ENCODE data around the gene LSP1. TPM values are rescaled to one million over a fixed set of nuclear protein-coding genes. Genes with fewer than 3 reads are reported as not detected.
"Not testable (repeated sequence)": the region's sequence is repeated elsewhere in the genome, so short reads cannot be mapped to it uniquely, and the experiment has no call there.

Gene LSP1
- total RNA-seq, 1 donor from 2014 or later = 303 TPM

DNA sequence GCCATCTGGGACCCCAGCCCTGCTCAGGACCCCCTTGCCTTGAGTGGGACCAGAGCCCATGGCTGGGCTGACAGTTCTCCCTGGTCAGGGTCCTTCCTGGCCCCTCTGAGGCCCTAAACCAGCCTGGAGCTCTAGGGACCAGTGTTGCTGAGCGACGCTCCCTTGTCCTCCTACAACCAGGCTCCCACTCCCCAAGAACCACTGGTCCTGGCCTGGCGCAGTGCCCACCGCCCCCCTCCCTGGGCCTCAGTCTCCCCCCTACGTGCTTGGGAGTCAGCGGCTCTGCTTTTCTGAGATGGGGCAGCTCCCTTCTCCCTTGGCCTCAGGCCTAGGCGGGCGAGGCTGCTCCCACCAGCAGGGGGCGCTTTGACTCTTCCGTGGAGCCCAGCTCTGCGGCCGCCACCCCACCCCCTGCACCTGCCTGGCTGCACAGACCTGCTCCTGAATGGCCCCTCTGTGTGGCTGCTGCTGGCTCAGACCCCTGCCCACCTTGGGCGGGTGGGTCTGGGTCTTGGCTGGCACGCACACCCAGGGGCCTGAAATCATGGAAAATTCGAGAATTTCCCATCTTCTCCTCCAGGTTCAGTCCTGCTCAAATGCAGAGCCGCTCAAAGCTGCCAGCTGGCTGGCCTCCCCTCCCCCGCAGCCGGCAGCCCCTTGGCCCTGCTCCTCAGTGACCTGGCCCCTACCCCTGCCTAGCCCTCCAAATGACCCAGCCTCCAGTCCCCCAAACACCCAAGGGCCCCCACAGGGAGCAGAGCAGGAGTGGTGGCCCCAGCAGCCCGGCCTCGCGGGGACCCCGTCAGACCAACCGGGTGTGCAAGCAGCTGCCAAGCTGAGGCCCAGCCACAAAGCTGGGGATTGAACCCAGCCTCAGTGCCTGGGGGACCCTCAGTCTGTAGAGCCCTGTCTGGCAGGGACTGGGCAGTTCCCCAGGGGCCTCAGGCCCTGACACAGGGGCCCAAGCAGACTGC, 29.7 kb downstream of the LSP1 start:
- peaks cover 5% of the 10 kb centered on the region for H3K4me1 Mint-ChIP-seq
- intact Hi-C loops (cut with micrococcal nuclease) = loop anchor here (5.0 kb wide), 2 partner anchors 35 to 270 kb away; partner anchors contain the start of gene TNNT3
- H3K36me3 Mint-ChIP-seq (ENCODE audit: low read depth) = peaks cover 8% of the 10 kb centered on the region
- H3K4me3 Mint-ChIP-seq = no peak overlapping the region
- DNase-seq = peak; percentile 92
- no peaks in the 10 kb centered on the region for H3K9me3 Mint-ChIP-seq
- H3K27me3 Mint-ChIP-seq = no peaks in the 10 kb centered on the region
- H3K27ac Mint-ChIP-seq = no peak overlapping the region

DNA sequence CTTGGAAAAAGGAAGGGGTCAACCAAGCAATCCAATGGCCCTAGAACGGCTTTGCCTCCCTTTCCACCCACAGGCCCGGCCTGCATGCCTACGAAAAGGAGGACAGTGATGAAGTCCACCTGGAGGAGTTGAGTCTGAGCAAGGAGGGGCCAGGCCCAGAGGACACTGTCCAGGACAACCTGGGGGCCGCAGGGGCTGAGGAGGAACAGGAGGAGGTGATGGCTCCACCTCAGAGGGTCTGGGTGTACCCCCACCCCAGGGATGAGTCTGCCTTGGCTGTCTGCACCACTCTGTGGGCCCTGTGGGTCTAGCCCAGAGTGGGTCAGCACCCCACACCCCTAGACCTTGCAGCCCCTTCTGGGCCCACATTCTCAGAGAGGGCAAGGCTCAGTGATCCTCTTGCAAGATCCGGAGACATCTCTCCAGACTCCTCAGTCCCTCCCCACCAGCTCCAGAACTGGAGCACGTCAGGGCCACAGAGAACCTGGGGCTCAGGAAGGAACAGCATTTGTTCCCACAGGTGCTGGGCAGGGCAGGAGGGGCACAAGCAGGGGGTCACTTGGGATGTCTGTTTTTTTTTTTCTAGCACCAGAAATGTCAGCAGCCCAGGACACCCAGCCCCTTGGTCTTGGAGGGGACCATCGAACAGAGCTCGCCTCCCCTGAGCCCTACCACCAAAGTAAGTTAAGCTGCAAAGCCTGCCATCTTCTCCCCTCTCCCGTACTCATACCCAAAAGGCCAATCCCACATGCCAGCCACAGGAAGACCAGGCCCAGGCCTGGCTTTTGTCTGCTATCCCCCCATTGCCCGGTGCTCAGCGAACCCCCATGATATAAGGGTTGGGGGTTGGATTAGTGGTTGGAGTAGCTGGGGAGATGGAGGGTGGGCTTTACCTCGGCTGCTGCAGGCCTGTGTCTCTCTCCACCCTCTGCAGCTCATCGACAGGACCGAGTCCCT, 30.7 kb downstream of the LSP1 start:
- Mint-ChIP-seq H3K9me3 (no peaks in the 10 kb centered on the region), H3K4me3 (no peak overlapping the region), H3K4me1 (peaks cover 15% of the 10 kb centered on the region), H3K27me3 (no peaks in the 10 kb centered on the region), H3K36me3 (ENCODE audit: low read depth) (peaks cover 15% of the 10 kb centered on the region), H3K27ac (no peak overlapping the region)
- intact Hi-C loops (cut with micrococcal nuclease) = loop anchor here (5.0 kb wide), 2 partner anchors 34 to 269 kb away; partner anchors contain the start of gene TNNT3
- no peak for DNase-seq

DNA sequence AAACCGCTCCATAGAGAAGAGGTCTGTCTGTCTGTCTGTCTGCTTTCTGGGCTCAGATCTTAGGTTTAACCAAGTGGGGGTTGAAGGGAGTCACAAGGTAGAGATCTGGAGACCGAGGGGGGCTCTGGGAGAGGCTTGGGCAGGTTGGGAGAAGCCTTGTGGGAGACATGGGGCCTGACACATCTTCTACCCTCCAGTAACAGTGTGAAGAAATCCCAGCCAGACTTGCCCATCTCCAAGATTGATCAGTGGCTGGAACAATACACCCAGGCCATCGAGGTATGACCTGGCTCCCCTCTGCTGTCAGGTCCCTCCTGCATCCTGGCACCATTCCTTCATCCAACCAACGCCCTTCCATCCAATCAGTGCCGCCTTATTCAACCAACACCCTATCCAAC, 31.4 kb downstream of the LSP1 start:
- Mint-ChIP-seq H3K4me1 (peaks cover 19% of the 10 kb centered on the region), H3K27ac (no peak overlapping the region), H3K27me3 (no peaks in the 10 kb centered on the region), H3K4me3 (no peak overlapping the region), H3K9me3 (no peaks in the 10 kb centered on the region), H3K36me3 (ENCODE audit: low read depth) (peaks cover 19% of the 10 kb centered on the region)
- intact Hi-C loops (cut with micrococcal nuclease) = loop anchor here (5.0 kb wide), 2 partner anchors 33 to 268 kb away; partner anchors contain the start of gene TNNT3
- DNase-seq = no peak

DNA sequence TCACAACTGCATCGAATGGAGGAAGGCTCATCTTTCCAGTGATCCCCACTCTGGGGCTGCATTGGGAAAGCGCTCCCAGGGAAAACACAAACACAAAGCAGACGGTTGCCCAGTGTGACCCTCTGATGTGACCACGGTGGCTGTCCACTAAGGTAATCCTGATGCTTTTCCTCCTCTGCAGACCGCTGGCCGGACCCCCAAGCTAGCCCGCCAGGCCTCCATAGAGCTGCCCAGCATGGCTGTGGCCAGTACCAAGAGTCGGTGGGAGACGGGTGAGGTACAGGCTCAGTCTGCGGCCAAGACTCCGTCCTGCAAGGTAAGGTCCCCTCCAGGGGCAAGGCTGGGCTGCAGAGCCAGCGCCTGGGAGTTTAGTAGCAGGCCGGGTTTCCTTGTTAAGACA, 33.7 kb downstream of the LSP1 start:
- H3K27ac Mint-ChIP-seq; H3K4me3 Mint-ChIP-seq; intact Hi-C loops (cut with micrococcal nuclease); H3K27me3 Mint-ChIP-seq; H3K9me3 Mint-ChIP-seq; DNase-seq: not testable (repeated sequence)
- Mint-ChIP-seq H3K4me1 (peaks cover 19% of the 10 kb centered on the region), H3K36me3 (ENCODE audit: low read depth) (peaks cover 18% of the 10 kb centered on the region)

DNA sequence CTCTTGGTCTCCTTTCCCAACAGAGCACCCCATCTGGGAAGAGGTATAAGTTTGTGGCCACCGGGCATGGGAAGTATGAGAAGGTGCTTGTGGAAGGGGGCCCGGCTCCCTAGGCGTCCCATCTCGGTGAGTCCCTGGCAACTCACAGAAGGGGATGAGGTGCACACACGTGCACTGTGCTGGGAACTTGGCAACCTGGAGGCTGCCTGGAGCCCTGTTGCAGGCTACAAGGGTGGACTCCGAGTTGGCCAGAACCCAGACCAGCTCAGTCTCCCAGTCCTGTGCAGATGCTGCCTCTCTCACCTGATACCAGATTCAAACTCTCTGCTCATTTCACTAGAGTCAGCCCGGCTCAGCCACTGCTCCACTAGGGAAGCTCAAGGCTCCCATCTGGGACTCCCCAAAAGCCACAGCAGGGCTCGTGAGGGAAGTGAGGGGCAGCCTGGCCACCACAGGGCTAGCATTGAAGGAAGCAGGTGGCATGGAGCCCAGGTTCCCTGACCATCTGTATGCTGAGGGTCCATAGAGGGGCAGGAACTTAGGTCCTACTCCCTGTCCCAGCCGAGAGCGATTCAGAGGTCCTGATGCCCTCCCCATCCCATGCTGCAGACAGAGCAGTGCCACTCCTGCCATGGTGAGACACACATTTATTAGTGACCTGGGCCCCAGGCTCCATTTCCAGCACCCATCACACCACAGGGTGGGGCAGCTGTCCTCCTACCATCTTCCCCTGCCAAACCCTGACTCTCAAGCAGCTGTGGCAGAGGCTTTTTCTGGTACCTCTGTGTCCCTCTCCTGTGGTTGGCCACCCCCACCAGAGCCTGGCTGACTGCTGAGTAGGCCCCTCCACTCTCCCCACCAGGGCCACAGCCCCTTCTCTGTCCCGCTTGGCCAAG, 34.8 kb downstream of the LSP1 start:
- no peak for DNase-seq
- Mint-ChIP-seq H3K27ac (peak overlapping the region; percentile 84), H3K36me3 (ENCODE audit: low read depth) (peaks cover 24% of the 10 kb centered on the region), H3K27me3 (no peaks in the 10 kb centered on the region), H3K4me1 (peaks cover 21% of the 10 kb centered on the region), H3K4me3 (peak overlapping the region; percentile 6), H3K9me3 (peaks cover 4% of the 10 kb centered on the region)
- intact Hi-C loops (cut with micrococcal nuclease) = loop anchor here (2.0 kb wide), 2 partner anchors 35 to 51 kb away; partner anchors contain the start of gene LSP1

DNA sequence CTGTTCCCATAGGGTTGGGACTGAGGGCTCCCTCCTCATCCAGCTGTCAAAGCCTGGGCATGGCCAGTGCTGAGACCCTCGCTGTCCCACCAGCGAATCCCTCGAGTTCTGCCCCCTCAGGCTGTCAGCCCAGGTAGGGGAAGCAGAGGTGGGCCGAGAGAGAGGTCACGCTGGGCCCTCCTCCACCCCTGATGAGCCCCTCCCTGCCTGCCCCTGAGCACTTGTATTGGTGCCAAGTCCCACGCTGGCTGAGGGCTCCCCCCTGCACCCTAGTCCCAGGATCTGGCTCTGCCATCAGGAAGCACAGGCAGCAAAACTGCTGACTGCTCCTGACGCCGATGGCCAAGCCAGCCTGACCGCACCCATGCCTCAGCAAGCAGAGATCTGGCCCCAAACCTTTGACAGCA, 35.5 kb downstream of the LSP1 start:
- H3K4me3 Mint-ChIP-seq = peak overlapping the region; percentile 70
- H3K36me3 Mint-ChIP-seq (ENCODE audit: low read depth) = peaks cover 26% of the 10 kb centered on the region
- peaks cover 23% of the 10 kb centered on the region for H3K4me1 Mint-ChIP-seq
- intact Hi-C loops (cut with micrococcal nuclease) = loop anchor here (2.0 kb wide), 2 partner anchors 36 to 52 kb away; partner anchors contain the start of gene LSP1
- no peaks in the 10 kb centered on the region for H3K27me3 Mint-ChIP-seq
- peaks cover 11% of the 10 kb centered on the region for H3K9me3 Mint-ChIP-seq
- H3K27ac Mint-ChIP-seq = peak overlapping the region; percentile 84
- no peak for DNase-seq

DNA sequence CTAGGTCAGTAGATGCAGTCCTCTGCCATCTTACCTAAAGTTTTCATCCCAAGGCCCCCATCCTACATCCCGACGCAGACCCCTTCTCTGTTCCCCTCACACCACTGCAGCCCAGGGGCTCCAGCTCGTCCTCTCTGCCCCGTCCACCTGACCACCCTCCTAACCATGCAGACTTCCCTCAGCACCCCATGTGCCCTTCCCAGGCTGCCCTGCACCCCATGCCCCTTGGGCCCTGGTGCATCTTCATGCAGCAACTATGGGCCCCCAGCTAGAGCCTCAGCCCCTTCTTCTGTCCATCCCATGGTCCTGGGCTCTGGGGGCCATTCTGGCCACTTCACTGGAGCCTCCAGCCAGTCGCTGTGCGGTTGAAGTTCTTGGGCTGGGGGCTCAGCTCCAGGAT, 35.9 kb downstream of the LSP1 start:
- peak overlapping the region; percentile 70 for H3K4me3 Mint-ChIP-seq
- no peaks in the 10 kb centered on the region for H3K27me3 Mint-ChIP-seq
- peaks cover 15% of the 10 kb centered on the region for H3K9me3 Mint-ChIP-seq
- H3K4me1 Mint-ChIP-seq = peaks cover 28% of the 10 kb centered on the region
- intact Hi-C loops (cut with micrococcal nuclease) = loop anchor here (2.0 kb wide), 2 partner anchors 36 to 52 kb away; partner anchors contain the start of gene LSP1
- peak overlapping the region; percentile 84 for H3K27ac Mint-ChIP-seq
- H3K36me3 Mint-ChIP-seq (ENCODE audit: low read depth) = peaks cover 30% of the 10 kb centered on the region
- DNase-seq = no peak

DNA sequence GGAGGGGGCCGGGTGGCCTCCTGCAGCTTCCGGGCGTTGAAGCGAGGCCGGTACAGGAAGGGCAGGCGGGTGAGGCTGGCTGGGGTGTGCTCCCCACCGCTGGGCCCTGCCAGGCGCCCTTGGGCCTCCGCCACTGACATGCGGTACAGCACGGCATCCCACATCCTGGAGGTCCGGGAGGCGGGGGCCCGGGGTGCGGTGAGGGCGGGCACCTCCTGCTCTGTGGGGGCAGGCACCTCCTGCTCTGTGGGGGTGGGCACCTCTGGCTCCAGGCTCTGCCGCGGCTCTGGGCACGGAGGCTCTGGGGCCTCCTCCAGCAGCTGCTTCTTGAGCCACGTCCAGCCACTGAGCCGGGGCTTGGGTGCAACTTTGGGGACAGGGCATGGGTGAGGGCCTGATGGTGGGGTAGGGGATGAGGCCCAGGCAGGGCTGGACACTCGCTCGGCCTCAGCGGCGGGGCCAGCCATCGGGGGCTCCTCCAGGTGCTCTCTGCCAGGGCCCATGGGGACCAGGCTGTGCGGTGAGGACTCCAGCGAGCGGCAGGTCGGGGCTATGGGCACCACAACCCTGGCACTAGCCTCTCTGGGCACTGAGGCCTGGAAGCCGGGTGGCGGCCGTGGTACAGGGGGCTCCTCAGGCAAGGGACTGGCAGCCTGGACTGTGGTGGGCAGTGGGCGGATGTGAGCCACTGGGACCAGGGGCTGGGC, 36.5 kb downstream of the LSP1 start:
- intact Hi-C loops (cut with micrococcal nuclease) = loop anchor here (2.0 kb wide), 2 partner anchors 37 to 53 kb away; partner anchors contain the start of gene LSP1
- Mint-ChIP-seq H3K4me3 (peak overlapping the region; percentile 70), H3K4me1 (peaks cover 28% of the 10 kb centered on the region), H3K27me3 (no peaks in the 10 kb centered on the region), H3K27ac (peak overlapping the region; percentile 84), H3K36me3 (ENCODE audit: low read depth) (peaks cover 30% of the 10 kb centered on the region), H3K9me3 (peaks cover 15% of the 10 kb centered on the region)
- peak; percentile 91 for DNase-seq

DNA sequence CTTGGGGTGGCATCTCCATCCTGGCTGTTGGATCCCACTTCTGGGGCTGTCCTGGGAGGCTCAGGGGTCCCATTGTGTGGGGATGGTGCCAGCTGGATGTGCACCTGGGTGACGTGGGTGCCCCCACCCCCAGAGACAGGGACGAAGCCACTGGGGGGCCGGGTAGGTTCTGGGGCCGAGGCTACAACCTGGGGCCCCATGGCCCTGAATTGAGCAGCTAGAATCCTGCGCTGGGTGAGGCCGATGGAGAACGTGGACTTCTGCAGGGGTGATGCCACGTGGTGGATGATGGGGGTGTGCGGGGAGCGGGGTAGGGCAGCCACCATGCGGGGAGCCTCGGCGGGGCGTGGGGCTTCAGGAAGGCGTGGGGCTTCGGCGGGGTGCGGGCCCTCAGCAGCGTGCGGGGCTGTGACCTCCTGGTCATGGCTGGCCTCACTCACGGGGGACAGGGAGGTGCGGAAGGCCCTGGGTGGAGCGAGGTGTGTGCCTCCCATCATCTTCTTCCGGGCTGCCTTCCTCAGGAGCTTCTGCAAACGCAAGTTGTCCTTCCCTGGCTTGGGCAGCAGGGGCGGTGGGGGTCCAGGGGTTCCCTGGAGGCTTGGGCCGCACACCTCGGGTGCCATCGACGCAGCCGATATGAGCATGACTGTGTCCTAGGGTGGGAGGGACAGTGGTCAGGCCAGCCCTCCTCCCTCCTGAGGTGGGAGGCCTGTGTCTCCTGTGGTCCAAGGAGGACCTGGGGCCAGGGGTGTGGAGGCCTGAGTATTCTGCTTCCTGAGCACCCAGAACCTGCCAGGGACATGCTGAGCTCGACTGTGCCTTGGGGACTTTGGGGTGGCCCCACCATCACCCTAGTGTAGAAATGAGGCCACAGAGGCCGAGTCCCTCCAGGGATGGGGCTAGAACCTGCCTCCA, 37.3 kb downstream of the LSP1 start:
- intact Hi-C loops (cut with micrococcal nuclease) = loop anchor here (2.0 kb wide), 2 partner anchors 37 to 53 kb away; partner anchors contain the start of gene LSP1
- Mint-ChIP-seq H3K27me3 (no peaks in the 10 kb centered on the region), H3K9me3 (peaks cover 15% of the 10 kb centered on the region), H3K36me3 (ENCODE audit: low read depth) (peaks cover 30% of the 10 kb centered on the region), H3K4me1 (peaks cover 28% of the 10 kb centered on the region), H3K27ac (peak overlapping the region; percentile 78), H3K4me3 (peak overlapping the region; percentile 70)
- peak; percentile 59 for DNase-seq

DNA sequence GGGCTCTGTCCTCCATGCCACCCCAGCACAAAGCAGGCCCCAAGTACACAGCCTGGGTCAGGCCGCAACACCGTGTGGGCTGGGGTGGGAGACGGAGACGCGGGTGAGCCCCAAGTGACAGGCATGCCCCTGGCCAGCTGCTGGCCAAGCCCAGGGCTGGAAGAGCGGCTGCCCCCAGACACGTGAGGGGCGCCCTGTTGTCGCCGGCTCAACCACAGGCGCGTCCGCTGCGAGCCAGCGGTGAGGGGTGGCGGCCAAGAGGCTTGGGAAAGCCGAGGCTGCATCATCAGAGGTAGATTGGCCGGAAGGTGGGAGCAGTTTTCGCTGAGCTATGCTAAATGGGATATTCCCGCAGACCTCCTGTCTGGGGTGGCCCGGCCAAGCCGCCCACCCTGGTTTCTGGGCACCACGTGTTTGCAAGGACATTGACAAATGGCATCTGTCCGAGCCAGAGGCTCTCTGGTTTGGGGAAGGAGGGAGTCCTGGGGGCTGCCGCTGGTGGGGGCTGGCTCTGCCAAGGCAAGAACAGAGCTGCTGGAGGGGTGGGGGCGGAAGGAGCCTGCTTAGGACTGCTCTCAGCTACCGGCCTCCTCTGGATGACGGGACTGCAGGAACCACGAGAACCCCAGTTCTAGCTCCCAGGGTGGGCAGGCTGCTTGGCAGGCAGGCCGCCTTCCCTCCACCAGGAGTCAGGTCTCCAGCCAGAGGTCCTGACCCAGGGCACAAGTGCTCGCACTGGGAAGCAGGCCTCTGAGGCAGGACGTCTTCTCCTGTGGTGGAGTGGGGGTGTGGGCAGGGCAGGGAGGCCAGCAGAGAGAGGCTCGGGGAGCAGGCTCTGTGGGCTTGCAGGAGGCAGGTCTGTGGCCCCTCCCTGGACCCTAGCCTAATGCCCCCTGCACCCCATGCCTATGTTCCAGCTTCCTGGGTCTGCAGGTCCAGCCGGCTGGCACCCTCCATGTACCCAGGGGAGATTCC, 38.3 kb downstream of the LSP1 start:
- Mint-ChIP-seq H3K36me3 (ENCODE audit: low read depth) (peaks cover 30% of the 10 kb centered on the region), H3K9me3 (peaks cover 15% of the 10 kb centered on the region), H3K27ac (no peak overlapping the region), H3K27me3 (peaks cover 2% of the 10 kb centered on the region), H3K4me1 (peaks cover 28% of the 10 kb centered on the region), H3K4me3 (peak overlapping the region; percentile 70)
- DNase-seq = peak; percentile 57
- intact Hi-C loops (cut with micrococcal nuclease) = no loop called here

DNA sequence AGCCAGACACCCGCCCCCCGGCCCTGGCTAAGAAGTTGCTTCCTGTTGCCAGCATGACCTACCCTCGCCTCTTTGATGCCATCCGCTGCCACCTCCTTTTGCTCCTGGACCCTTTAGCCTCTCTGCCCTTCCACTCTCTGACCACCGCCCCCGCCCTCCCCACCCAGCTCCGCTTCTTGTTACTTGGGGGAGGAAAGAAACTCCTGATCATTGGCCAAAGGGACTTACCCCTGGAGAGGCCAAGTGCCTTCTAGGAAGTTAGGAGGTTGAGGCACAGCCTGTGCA, 38.9 kb downstream of the LSP1 start, which contains the start of gene PRR33:
Gene PRR33, minus strand, starts transcription at position 65 of the 285 bp plus-strand sequence. CDS start 1,311 bp downstream, outside the sequence.
- intact Hi-C loops (cut with micrococcal nuclease) = no loop called here
- DNase-seq = no peak
- Mint-ChIP-seq H3K27me3 (peaks cover 8% of the 10 kb centered on the region), H3K27ac (peak within 1 kb of the TSS; percentile 20), H3K4me3 (peak within 1 kb of the TSS; percentile 70), H3K4me1 (peaks cover 28% of the 10 kb centered on the region), H3K9me3 (peaks cover 15% of the 10 kb centered on the region), H3K36me3 (ENCODE audit: low read depth) (peaks cover 30% of the 10 kb centered on the region)
